Nephron (organoid): ENCODE results near the gene APCDD1L.
A peak's percentile ranks its signal among the peaks of the same experiment; 100 is the strongest.
"Not testable (repeated sequence)": the region's sequence is repeated elsewhere in the genome, so short reads cannot be mapped to it uniquely, and the experiment has no call there.

Experiments used
- H3K27ac Mint-ChIP-seq, 3 experiments: 2 replicates each; pipeline ENCODE4 v1.8.0; 2020; ENCODE audit warnings: mixed read lengths in 3 of 3, mild to moderate bottlenecking in 2 of 3, moderate library complexity in 1 of 3
- H3K27me3 Mint-ChIP-seq: 2 replicates; pipeline ENCODE4 v1.8.0; 2021; ENCODE audit warnings: low read depth, mild to moderate bottlenecking, moderate library complexity, mixed read lengths
- H3K36me3 Mint-ChIP-seq: 2 replicates; pipeline ENCODE4 v1.8.0; 2020; ENCODE audit warnings: low read depth, mixed read lengths
- H3K4me1 Mint-ChIP-seq: 2 replicates; pipeline ENCODE4 v1.8.0; 2020; ENCODE audit warnings: mixed read lengths
- H3K4me3 Mint-ChIP-seq, 3 experiments: 2 replicates each; pipeline ENCODE4 v1.8.0; 2020; ENCODE audit warnings: mild to moderate bottlenecking in 3 of 3, mixed read lengths in 3 of 3, moderate library complexity in 2 of 3
- H3K9me3 Mint-ChIP-seq: 2 replicates; pipeline ENCODE4 v1.8.0; 2020; ENCODE audit warnings: mixed read lengths
- TF ChIP-seq, protein P1 (sequence below), 3 experiments: fragments of 200-600 bp; sonication (generic); IDR thresholded peaks; one replicate each; pipeline ENCODE4 v1.5.0; 2021; ENCODE audit warnings: antibody characterized with exemption in 3 of 3; ENCODE audit not compliant: unreplicated experiment in 3 of 3

The APCDD1L gene

DNA sequence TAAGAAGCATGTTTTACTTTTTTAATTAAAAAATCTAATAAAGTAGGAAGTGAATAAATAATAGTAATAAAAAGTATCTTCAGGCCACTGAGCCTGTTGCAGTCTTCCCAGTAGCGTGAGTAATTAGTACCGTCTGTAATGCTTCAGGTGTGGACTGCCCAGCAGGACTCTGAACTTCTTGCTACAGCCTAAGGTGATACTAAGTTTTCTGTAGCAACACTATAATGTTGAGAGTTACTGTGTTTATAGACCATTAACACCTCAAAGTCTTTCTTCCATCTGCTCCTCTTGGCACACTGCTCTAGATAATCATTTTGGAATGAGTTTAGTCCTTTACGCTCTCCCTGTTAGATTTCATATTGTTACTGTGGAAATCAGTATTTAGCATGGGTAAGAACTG, 97.8 kb downstream of the APCDD1L start:
- Mint-ChIP-seq H3K27me3 (no peaks in the 10 kb centered on the region), H3K9me3 (peaks cover 5% of the 10 kb centered on the region), H3K4me3 (no peak overlapping the region), H3K36me3 (peaks cover 69% of the 10 kb centered on the region), H3K27ac (no peak overlapping the region), H3K4me1 (peaks cover 6% of the 10 kb centered on the region)
- TF ChIP-seq, protein P1, sequence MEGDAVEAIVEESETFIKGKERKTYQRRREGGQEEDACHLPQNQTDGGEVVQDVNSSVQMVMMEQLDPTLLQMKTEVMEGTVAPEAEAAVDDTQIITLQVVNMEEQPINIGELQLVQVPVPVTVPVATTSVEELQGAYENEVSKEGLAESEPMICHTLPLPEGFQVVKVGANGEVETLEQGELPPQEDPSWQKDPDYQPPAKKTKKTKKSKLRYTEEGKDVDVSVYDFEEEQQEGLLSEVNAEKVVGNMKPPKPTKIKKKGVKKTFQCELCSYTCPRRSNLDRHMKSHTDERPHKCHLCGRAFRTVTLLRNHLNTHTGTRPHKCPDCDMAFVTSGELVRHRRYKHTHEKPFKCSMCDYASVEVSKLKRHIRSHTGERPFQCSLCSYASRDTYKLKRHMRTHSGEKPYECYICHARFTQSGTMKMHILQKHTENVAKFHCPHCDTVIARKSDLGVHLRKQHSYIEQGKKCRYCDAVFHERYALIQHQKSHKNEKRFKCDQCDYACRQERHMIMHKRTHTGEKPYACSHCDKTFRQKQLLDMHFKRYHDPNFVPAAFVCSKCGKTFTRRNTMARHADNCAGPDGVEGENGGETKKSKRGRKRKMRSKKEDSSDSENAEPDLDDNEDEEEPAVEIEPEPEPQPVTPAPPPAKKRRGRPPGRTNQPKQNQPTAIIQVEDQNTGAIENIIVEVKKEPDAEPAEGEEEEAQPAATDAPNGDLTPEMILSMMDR (IDR thresholded peaks at IDR 0.05; ENCODE audit: unreplicated experiment in 3 of 3), result no peak

DNA sequence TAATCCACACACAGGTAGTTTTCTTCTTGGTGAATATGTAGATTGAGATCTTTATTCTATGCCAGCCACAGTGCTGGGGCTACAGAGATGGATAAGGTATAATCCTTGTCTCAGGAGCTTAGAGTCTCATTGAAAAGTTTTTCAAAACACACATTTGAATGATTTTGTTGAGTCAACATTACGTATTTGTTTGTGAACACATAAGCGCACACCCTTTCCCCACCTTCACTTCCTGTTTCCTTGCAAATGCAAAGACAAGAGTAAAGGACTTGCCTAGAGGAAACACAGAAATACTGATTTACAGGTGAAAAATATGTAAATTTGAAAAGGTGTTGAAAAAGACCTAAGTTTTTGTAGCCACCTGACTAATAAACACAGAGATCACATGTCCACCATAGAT, 98.4 kb downstream of the APCDD1L start:
- Mint-ChIP-seq H3K36me3 (peaks cover 67% of the 10 kb centered on the region), H3K9me3 (peaks cover 7% of the 10 kb centered on the region)
- TF ChIP-seq, protein P1 (IDR thresholded peaks at IDR 0.05; ENCODE audit: unreplicated experiment in 3 of 3), result no peak

DNA sequence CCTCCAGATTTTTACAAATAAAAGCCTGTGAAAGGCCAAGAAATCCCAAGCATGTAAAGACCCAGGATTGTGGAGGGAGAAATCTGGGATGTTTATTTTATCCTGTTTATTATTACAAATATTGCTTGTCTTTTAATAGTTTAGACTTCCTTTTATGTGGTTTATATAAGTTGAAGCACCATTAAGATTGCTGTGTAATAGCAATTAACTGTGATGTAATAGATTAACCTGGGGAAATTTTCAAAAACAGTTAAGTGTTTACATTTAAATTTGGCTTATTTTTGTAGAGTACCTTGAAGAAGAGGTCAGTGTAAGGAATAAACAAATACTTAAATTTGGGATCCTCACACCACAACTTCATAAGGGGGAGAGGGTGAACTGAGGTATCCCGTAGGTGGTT, 99.1 kb downstream of the APCDD1L start:
- TF ChIP-seq, protein P1 (IDR thresholded peaks at IDR 0.05; ENCODE audit: unreplicated experiment in 3 of 3), result no peak
- Mint-ChIP-seq H3K36me3 (peaks cover 66% of the 10 kb centered on the region), H3K27me3 (no peaks in the 10 kb centered on the region), H3K4me3 (no peak overlapping the region), H3K27ac (peak overlapping the region in 1 of 3 experiments; percentile 67), H3K4me1 (peaks cover 6% of the 10 kb centered on the region), H3K9me3 (peaks cover 7% of the 10 kb centered on the region)

More for the DNA sequence above, 98.4 kb downstream of the APCDD1L start:
- Mint-ChIP-seq H3K4me1 (peaks cover 6% of the 10 kb centered on the region), H3K27ac (no peak overlapping the region), H3K4me3 (no peak overlapping the region), H3K27me3 (no peaks in the 10 kb centered on the region)

DNA sequence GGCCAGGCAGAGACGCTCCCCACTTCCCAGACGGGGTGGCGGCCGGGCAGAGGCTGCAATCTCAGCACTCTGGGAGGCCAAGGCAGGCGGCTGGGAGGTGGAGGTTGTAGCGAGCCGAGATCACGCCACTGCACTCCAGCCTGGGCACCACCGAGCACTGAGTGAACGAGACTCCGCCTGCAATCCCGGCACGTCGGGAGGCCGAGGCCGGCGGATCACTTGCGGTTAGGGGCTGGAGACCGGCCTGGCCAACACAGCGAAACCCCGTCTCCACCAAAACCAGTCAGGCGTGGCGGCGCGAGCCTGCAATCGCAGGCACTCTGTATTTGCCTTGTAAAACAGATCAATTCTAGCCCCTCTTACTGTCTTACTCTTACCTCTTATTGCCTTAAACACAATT, 100.4 kb downstream of the APCDD1L start:
- H3K4me1 Mint-ChIP-seq, H3K27me3 Mint-ChIP-seq, H3K4me3 Mint-ChIP-seq, H3K9me3 Mint-ChIP-seq, H3K27ac Mint-ChIP-seq: not testable (repeated sequence)
- peaks cover 58% of the 10 kb centered on the region for H3K36me3 Mint-ChIP-seq

DNA sequence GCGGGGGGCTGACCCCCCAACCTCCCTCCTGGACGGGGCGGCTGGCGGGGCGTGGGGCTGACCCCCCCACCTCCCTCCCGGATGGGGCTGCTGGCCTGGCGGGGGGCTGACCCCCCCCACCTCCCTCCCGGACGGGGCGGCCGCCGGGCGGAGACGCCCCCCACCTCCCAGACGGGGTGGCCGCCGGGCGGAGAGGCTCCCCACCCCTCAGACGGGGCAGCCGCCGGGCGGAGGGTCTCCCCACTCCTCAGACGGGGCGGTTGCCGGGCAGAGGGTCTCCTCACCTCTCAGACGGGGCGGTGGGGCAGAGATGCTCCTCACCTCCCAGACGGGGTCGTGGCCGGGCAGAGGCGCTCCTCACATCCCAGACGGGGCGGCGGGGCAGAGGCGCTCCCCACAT, 101.0 kb downstream of the APCDD1L start:
- not testable (repeated sequence) for H3K9me3 Mint-ChIP-seq, H3K27ac Mint-ChIP-seq, H3K4me1 Mint-ChIP-seq, H3K4me3 Mint-ChIP-seq, H3K27me3 Mint-ChIP-seq
- H3K36me3 Mint-ChIP-seq, result peaks cover 57% of the 10 kb centered on the region
